Trophoblast cell (in vitro differentiated cells and primary cell): Measurements from ENCODE around the gene TBC1D30.

ENCODE experiments used
- DNase-seq, 2 donors: peaks; one replicate each; pipeline ENCODE4 v3.0.0-alpha.2; 2016
- H2AFZ ChIP-seq: 2 replicates; pipeline ENCODE4 v1.6.1; 2013; ENCODE audit warnings: low read length, moderate library complexity, mild to moderate bottlenecking; ENCODE audit not compliant: insufficient read depth, poor library complexity
- H2AK5ac ChIP-seq: 2 replicates; pipeline ENCODE4 v1.6.1; 2013; ENCODE audit warnings: mild to moderate bottlenecking, low read length
- H2BK120ac ChIP-seq: 2 replicates; pipeline ENCODE4 v1.6.1; 2013; ENCODE audit warnings: low read length, mild to moderate bottlenecking, moderate library complexity; ENCODE audit not compliant: insufficient read depth, poor library complexity
- H2BK12ac ChIP-seq: 2 replicates; pipeline ENCODE4 v1.6.1; 2013; ENCODE audit warnings: mild to moderate bottlenecking, low read length, moderate library complexity
- H2BK5ac ChIP-seq: 2 replicates; pipeline ENCODE4 v1.6.1; 2013; ENCODE audit warnings: low read length, low read depth, moderate library complexity, mild to moderate bottlenecking; ENCODE audit not compliant: poor library complexity
- H3K14ac ChIP-seq: 2 replicates; pipeline ENCODE4 v1.6.1; 2013; ENCODE audit warnings: mild to moderate bottlenecking, low read length
- H3K18ac ChIP-seq: 2 replicates; pipeline ENCODE4 v1.6.1; 2013; ENCODE audit warnings: mild to moderate bottlenecking, low read length
- H3K23ac ChIP-seq: 2 replicates; pipeline ENCODE4 v1.6.1; 2013; ENCODE audit warnings: low read length
- H3K27ac ChIP-seq: 2 replicates; pipeline ENCODE4 v1.5.1; 2013; ENCODE audit warnings: low read depth, mild to moderate bottlenecking, inconsistent platforms, low read length, moderate library complexity
- H3K27me3 ChIP-seq: 2 replicates; pipeline ENCODE4 v1.6.1; 2013; ENCODE audit warnings: inconsistent platforms, mild to moderate bottlenecking, low read length, moderate library complexity; ENCODE audit not compliant: insufficient read depth
- H3K36me3 ChIP-seq, 2 experiments: 1 replicate in 1 of 2; 2 replicates in 1 of 2; pipeline ENCODE4 v1.6.1; 2013; ENCODE audit warnings: low read length in 2 of 2, mild to moderate bottlenecking in 2 of 2, moderate library complexity in 1 of 2; ENCODE audit not compliant: insufficient read depth in 2 of 2, control insufficient read depth in 1 of 2
- H3K4ac ChIP-seq: 2 replicates; pipeline ENCODE4 v1.6.1; 2013; ENCODE audit warnings: low read depth, mild to moderate bottlenecking, low read length, moderate library complexity
- H3K4me1 ChIP-seq, 2 experiments: 1 replicate in 1 of 2; 2 replicates in 1 of 2; pipeline ENCODE4 v1.6.1; 2013; ENCODE audit warnings: low read length in 2 of 2, mild to moderate bottlenecking in 2 of 2, moderate library complexity in 1 of 2; ENCODE audit not compliant: insufficient read depth in 2 of 2, control insufficient read depth in 1 of 2
- H3K4me2 ChIP-seq: 2 replicates; pipeline ENCODE4 v1.6.1; 2013; ENCODE audit warnings: inconsistent platforms, mild to moderate bottlenecking, low read length, moderate library complexity
- H3K4me3 ChIP-seq: 2 replicates; pipeline ENCODE4 v1.5.1; 2013; ENCODE audit warnings: mild to moderate bottlenecking, low read depth, low read length, inconsistent platforms
- H3K79me1 ChIP-seq: one replicate; pipeline ENCODE4 v1.6.1; 2013; ENCODE audit warnings: low read length
- H3K79me2 ChIP-seq: 2 replicates; pipeline ENCODE4 v1.6.1; 2013; ENCODE audit warnings: low read length, mild to moderate bottlenecking; ENCODE audit not compliant: control insufficient read depth, insufficient read depth, poor library complexity
- H3K9ac ChIP-seq: 2 replicates; pipeline ENCODE4 v1.6.1; 2013; ENCODE audit warnings: mild to moderate bottlenecking, low read length
- H3K9me3 ChIP-seq: 2 replicates; pipeline ENCODE4 v1.6.1; 2013; ENCODE audit warnings: low read depth, mild to moderate bottlenecking, control low read depth, inconsistent platforms, low read length; ENCODE audit not compliant: insufficient read depth
- H4K12ac ChIP-seq: 2 replicates; pipeline ENCODE4 v1.6.1; 2013; ENCODE audit warnings: low read depth, mild to moderate bottlenecking, low read length, moderate library complexity
- H4K8ac ChIP-seq: 2 replicates; pipeline ENCODE4 v1.6.1; 2013; ENCODE audit warnings: low read depth, mild to moderate bottlenecking, low read length, moderate library complexity
- H4K91ac ChIP-seq: one replicate; pipeline ENCODE4 v1.6.1; 2013; ENCODE audit warnings: low read depth, mild to moderate bottlenecking, low read length, moderate library complexity
- WGBS: extraction: QIAGEN DNeasy Blood & Tissue Kit; methylation state at CpG from one replicate; pipeline ENCODE4 v1.1.7; 2013; ENCODE audit warnings: missing lambda C conversion rate; ENCODE audit not compliant: insufficient read length, insufficient coverage; ENCODE audit errors: extremely low coverage; 5-methylcytosine and 5-hydroxymethylcytosine counted together

The TBC1D30 gene

DNA sequence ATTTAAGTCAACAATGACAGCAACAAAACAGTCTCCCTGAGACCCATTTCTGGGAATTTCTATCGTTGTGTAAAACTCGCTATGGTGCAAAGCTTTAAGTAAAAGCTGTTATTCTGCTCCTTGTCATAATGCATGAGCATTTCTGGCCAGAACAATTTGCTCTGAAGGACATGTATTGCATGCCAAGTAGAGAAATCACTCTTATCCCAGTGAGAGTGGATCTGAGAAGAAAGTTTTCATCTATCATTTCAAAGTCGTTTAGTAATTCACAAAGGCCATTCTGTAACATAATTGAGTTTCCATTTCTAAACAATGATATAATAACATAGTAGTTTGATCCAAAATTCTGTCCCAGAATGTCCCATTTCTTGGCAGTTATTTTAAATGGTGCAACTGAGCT, 86.6 kb downstream of the TBC1D30 start:
- Histone ChIP-seq H2AFZ (no peak overlapping the region), H3K36me3 (no peaks in the 10 kb centered on the region), H3K4me1 (no peaks in the 10 kb centered on the region), H3K4ac (no peak overlapping the region), H3K9me3 (no peaks in the 10 kb centered on the region), H3K18ac (no peak overlapping the region), H3K79me2 (no peaks in the 10 kb centered on the region), H3K23ac (no peak overlapping the region), H2BK120ac (no peak overlapping the region), H2BK5ac (no peak overlapping the region), H3K79me1 (no peaks in the 10 kb centered on the region), H3K14ac (no peak overlapping the region), H4K91ac (no peak overlapping the region), H2BK12ac (no peak overlapping the region), H2AK5ac (no peak overlapping the region), H3K4me2 (no peak overlapping the region), H3K9ac (no peak overlapping the region), H4K8ac (no peak overlapping the region), H4K12ac (no peak overlapping the region), H3K27me3 (no peaks in the 10 kb centered on the region), H3K27ac (no peak overlapping the region), H3K4me3 (no peak overlapping the region)
- DNase-seq = no peak
- no CpG with 5 or more reads among the region's 3 CpGs for WGBS

DNA sequence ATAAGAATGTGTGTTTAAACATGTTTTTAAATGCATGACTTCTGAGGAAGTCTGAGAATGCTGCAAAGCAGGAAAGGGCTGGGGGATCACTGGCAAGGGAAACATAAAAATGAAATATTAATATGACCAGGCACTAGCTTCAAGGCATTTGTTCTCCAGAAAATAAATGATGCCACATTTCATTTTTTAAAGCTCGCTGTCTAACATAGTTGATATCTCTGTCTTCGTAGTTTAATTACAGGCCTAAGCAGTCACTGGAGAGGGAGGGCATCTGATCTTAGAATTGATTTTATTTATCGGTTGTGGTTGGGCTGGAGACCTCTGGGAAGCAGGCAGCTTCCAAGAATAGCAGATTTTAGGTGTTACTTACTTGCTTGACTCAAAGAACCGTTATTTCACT, 87.5 kb downstream of the TBC1D30 start:
- WGBS = no CpG with 5 or more reads among the region's 4 CpGs
- Histone ChIP-seq H3K18ac (no peak overlapping the region), H3K4ac (no peak overlapping the region), H3K79me1 (no peaks in the 10 kb centered on the region), H4K8ac (no peak overlapping the region), H3K9ac (no peak overlapping the region), H3K14ac (no peak overlapping the region), H3K79me2 (no peaks in the 10 kb centered on the region), H2AK5ac (no peak overlapping the region), H2AFZ (no peak overlapping the region), H3K27ac (no peak overlapping the region), H2BK12ac (no peak overlapping the region), H3K9me3 (no peaks in the 10 kb centered on the region), H3K36me3 (no peaks in the 10 kb centered on the region), H4K91ac (no peak overlapping the region), H2BK120ac (no peak overlapping the region), H2BK5ac (no peak overlapping the region), H3K27me3 (no peaks in the 10 kb centered on the region), H3K23ac (no peak overlapping the region), H3K4me3 (no peak overlapping the region), H3K4me2 (no peak overlapping the region), H4K12ac (no peak overlapping the region), H3K4me1 (no peaks in the 10 kb centered on the region)
- no peak for DNase-seq

DNA sequence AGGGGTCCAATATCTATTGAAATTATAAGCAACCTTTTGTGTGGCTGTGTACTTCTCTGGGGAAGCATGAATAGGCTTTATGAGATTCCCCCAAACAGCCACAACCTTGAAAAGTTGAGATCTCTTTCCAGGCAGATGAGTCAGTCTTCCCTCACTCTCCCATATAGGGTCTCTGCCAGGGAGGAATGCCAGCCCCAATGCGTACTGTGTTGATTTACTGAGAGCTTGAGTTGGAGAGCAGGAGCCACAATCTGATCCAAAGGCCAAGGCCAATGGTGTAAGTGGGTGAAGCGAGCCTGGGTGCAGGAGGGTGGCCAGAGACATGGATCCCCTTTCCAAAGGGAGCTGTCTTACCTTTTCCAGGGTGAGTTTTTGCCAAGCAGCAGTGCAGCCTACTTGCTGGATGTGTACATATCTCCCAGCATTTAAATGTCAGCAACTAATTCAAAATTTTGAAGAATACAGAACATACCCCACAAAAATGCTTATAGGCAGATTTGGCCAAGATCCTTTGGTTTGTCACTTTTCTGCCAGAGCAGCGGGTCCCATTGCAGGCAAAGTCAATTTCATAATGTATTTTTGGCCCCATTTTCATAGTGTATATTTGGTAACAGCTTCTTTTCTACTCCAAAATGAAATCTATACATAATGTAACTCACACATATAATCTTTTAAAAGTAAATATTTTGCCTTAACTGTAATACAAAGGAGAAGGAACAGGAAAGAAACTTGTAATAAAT, 88.2 kb downstream of the TBC1D30 start:
- H3K18ac ChIP-seq = no peak overlapping the region
- no peak overlapping the region for H3K9ac ChIP-seq
- no peaks in the 10 kb centered on the region for H3K79me1 ChIP-seq
- no peak overlapping the region for H2BK120ac ChIP-seq
- no peaks in the 10 kb centered on the region for H3K79me2 ChIP-seq
- H3K36me3 ChIP-seq = no peaks in the 10 kb centered on the region
- no peak overlapping the region for H4K91ac ChIP-seq
- H3K4me2 ChIP-seq = no peak overlapping the region
- H3K4ac ChIP-seq = no peak overlapping the region
- H3K4me1 ChIP-seq = no peaks in the 10 kb centered on the region
- no peak for DNase-seq
- no peak overlapping the region for H2BK5ac ChIP-seq
- no peak overlapping the region for H4K12ac ChIP-seq
- no peak overlapping the region for H3K4me3 ChIP-seq
- no peak overlapping the region for H3K27ac ChIP-seq
- H2BK12ac ChIP-seq = no peak overlapping the region
- no peak overlapping the region for H2AK5ac ChIP-seq
- no peaks in the 10 kb centered on the region for H3K27me3 ChIP-seq
- H2AFZ ChIP-seq = no peak overlapping the region
- no peak overlapping the region for H3K23ac ChIP-seq
- H3K9me3 ChIP-seq = no peaks in the 10 kb centered on the region
- no CpG with 5 or more reads among the region's 3 CpGs for WGBS
- no peak overlapping the region for H3K14ac ChIP-seq
- H4K8ac ChIP-seq = no peak overlapping the region

DNA sequence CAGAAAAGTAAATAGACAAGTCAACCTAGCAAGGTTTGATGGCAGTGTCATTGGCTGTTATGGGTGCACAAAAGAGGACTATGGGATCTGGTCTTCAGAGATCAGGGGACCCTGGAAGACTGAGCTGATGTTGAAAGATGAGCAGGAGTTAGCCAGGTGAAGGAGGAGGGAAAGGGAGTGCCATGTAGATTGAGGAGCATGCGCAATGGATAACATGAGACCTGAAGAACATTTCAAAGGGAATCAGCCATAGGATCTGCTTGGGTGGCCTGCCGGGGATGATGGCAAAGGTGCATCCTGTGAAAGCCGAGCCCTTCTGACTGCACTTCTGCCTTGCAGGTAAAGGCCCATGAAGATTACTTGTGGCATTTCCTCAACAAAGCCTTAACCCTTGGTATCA, 90.8 kb downstream of the TBC1D30 start:
- H2BK12ac ChIP-seq = no peak overlapping the region
- H3K27ac ChIP-seq = no peak overlapping the region
- no peaks in the 10 kb centered on the region for H3K9me3 ChIP-seq
- no peak overlapping the region for H4K8ac ChIP-seq
- no peak overlapping the region for H3K4me2 ChIP-seq
- H3K27me3 ChIP-seq = no peaks in the 10 kb centered on the region
- H2BK5ac ChIP-seq = no peak overlapping the region
- no peak overlapping the region for H3K18ac ChIP-seq
- no peaks in the 10 kb centered on the region for H3K36me3 ChIP-seq
- no peaks in the 10 kb centered on the region for H3K79me2 ChIP-seq
- no peak for DNase-seq
- no peak overlapping the region for H4K12ac ChIP-seq
- H3K4me3 ChIP-seq = no peak overlapping the region
- H4K91ac ChIP-seq = no peak overlapping the region
- no peak overlapping the region for H2AFZ ChIP-seq
- H2BK120ac ChIP-seq = no peak overlapping the region
- no peaks in the 10 kb centered on the region for H3K4me1 ChIP-seq
- no peak overlapping the region for H3K14ac ChIP-seq
- no peak overlapping the region for H2AK5ac ChIP-seq
- no CpG with 5 or more reads among the region's 3 CpGs for WGBS
- H3K9ac ChIP-seq = no peak overlapping the region
- no peaks in the 10 kb centered on the region for H3K79me1 ChIP-seq
- no peak overlapping the region for H3K4ac ChIP-seq
- H3K23ac ChIP-seq = no peak overlapping the region
